ENCODE results near the gene GMDS.

Gene GMDS

GRCh38 chr6:1596088-1596852 lies 649.1 kb downstream of the GMDS start:
- in situ Hi-C loops (cut with HindIII; ENCODE audit: low sequenced_read_pairs) = no loop called here

- in situ Hi-C loops (cut with HindIII; ENCODE audit: low sequenced_read_pairs) = no loop called here
Observed at GRCh38 chr6:1595271-1596087, 649.9 kb downstream of the GMDS start.

GRCh38 chr6:1594445-1595200 lies 650.8 kb downstream of the GMDS start:
- in situ Hi-C loops (cut with HindIII; ENCODE audit: low sequenced_read_pairs) = no loop called here

- in situ Hi-C loops (cut with HindIII; ENCODE audit: low sequenced_read_pairs) = no loop called here
Observed at GRCh38 chr6:1593958-1594314, 651.5 kb downstream of the GMDS start.

- in situ Hi-C loops (cut with HindIII; ENCODE audit: low sequenced_read_pairs) = no loop called here
Observed at GRCh38 chr6:1593286-1593957, 652.0 kb downstream of the GMDS start.

- in situ Hi-C loops (cut with HindIII; ENCODE audit: low sequenced_read_pairs) = no loop called here
Observed at GRCh38 chr6:1592852-1593251, 652.6 kb downstream of the GMDS start.

GRCh38 chr6:1591926-1592325 lies 653.5 kb downstream of the GMDS start:
- in situ Hi-C loops (cut with HindIII; ENCODE audit: low sequenced_read_pairs) = no loop called here

- in situ Hi-C loops (cut with HindIII; ENCODE audit: low sequenced_read_pairs) = no loop called here
Observed at GRCh38 chr6:1591243-1591642, 654.2 kb downstream of the GMDS start.

- in situ Hi-C loops (cut with HindIII; ENCODE audit: low sequenced_read_pairs) = no loop called here
Observed at GRCh38 chr6:1590580-1590979, 654.8 kb downstream of the GMDS start.

- in situ Hi-C loops (cut with HindIII; ENCODE audit: low sequenced_read_pairs) = no loop called here
Observed at GRCh38 chr6:1589208-1589607, 656.2 kb downstream of the GMDS start.

- in situ Hi-C loops (cut with HindIII; ENCODE audit: low sequenced_read_pairs) = no loop called here
Observed at GRCh38 chr6:1587977-1588376, 657.4 kb downstream of the GMDS start.

- in situ Hi-C loops (cut with HindIII; ENCODE audit: low sequenced_read_pairs) = no loop called here
Observed at GRCh38 chr6:1587546-1587945, 657.9 kb downstream of the GMDS start.

- in situ Hi-C loops (cut with HindIII; ENCODE audit: low sequenced_read_pairs) = no loop called here
Observed at GRCh38 chr6:1586861-1587450, 658.4 kb downstream of the GMDS start.

- in situ Hi-C loops (cut with HindIII; ENCODE audit: low sequenced_read_pairs) = no loop called here
Observed at GRCh38 chr6:1586256-1586655, 659.1 kb downstream of the GMDS start.

GRCh38 chr6:1585669-1586049 lies 659.7 kb downstream of the GMDS start:
- in situ Hi-C loops (cut with HindIII; ENCODE audit: low sequenced_read_pairs) = no loop called here

GRCh38 chr6:1584996-1585668 lies 660.3 kb downstream of the GMDS start:
- in situ Hi-C loops (cut with HindIII; ENCODE audit: low sequenced_read_pairs) = no loop called here

- in situ Hi-C loops (cut with HindIII; ENCODE audit: low sequenced_read_pairs) = no loop called here
Observed at GRCh38 chr6:1584146-1584545, 661.3 kb downstream of the GMDS start.

GRCh38 chr6:1581120-1581991 lies 664.0 kb downstream of the GMDS start:
- in situ Hi-C loops (cut with HindIII; ENCODE audit: low sequenced_read_pairs) = no loop called here

GRCh38 chr6:1580585-1580984 lies 664.8 kb downstream of the GMDS start:
- in situ Hi-C loops (cut with HindIII; ENCODE audit: low sequenced_read_pairs) = no loop called here

Measured in endothelial cell of hepatic sinusoid (primary cell).